Measurements from ENCODE around the gene NTRK2.

- TF ChIP-seq CTCF (IDR thresholded peaks at IDR 0.05; ENCODE audit: borderline replicate concordance, extremely low read depth, low read length, poor library complexity, severe bottlenecking) (no peak), EZH2 (IDR thresholded peaks at IDR 0.05; ENCODE audit: borderline replicate concordance, low read depth, low read length, severe bottlenecking) (no peak)
Measured at GRCh38 chr9:84669288-84670137, at the start of gene NTRK2.
